Glomerular visceral epithelial cell (primary cell): ENCODE results near the gene CCDC3.

ENCODE experiments used
- DNase-seq: peaks from one replicate; pipeline ENCODE4 v3.0.0-alpha.2; 2016; ENCODE audit errors: extremely low spot score

Gene CCDC3

DNA sequence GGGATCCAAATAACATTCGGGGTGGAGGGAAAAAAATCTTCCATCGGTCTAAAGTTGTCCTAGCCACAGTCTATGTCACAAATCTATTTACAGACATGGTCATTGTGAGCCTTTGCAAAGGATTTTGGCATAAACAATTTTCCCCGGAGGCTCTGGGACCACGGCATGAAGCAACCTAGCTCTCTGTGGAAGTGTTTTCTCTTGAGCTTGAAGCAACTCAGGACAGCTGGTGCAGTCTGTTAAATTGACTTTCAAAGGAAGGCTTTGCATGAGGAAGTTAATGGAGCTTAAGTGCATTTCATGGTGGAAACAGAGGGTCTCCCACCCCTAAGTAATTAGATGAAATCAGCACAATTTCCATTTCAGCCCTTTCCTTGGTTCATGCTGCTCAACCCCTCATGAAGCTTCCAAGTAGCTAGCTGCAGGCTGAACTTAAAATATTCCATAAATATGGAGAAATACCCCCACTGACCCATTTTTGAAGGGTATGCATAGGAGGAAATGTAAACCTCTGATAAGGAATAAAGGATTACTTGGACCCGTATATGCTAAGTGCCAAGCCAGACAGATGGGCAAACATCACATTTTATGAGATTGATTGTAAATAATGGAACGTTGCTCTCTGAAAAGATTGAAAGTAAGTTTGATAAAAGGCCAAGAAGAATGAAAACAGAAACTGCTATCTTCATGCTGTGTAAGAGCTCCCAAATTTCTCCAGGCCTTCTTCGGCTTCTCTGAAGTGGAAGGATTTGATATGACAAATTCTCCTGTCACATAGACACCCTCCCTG is 39.9 kb downstream of the CCDC3 start:
- no peak for DNase-seq

DNA sequence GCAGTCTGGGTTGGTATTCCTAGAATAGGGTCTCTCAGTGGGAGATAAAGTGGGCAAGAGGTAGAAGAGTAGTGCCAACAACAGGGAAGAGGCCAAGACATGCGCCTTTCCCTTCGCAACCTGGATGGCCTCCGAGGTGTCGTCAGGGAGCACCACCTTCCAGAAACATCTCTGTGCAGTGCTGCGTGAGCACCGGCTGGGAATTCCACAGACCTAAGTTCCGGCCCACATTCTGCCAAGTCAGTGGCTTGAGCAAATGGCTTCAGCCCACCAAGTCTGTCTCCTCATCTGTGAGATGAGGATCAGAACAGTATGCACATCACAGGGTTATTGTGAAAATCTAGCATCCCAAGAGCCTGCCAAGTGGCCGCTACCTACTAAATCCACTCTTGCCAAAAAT is 40.6 kb downstream of the CCDC3 start:
- DNase-seq, result no peak

DNA sequence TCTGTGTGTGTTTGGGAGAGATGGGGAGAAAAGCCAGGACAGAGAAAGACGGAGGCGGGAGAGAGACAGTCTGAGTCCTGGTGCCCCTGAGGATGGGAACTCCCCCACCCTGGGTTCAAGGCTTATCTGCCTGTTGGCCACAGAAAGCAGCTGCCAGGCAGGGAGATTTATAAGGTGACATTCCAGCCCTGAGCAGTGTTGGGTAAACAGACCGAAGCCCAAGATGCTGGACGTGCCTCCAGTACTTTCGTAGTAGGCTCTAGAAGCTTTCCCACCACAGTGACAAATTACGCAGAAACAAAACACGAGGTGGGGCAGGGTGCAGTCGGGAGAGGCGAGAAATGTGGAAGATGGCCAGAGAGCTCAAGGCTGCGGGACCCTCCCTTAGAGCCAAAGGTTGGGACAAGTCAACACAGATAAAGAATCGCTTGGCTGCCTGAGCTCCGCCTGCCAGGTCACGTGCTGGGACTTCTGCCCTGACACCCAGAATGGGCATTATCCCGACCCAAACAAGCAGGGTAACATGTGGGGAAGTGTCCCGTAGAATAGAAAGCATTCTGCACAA is 41.1 kb downstream of the CCDC3 start:
- DNase-seq, result no peak

DNA sequence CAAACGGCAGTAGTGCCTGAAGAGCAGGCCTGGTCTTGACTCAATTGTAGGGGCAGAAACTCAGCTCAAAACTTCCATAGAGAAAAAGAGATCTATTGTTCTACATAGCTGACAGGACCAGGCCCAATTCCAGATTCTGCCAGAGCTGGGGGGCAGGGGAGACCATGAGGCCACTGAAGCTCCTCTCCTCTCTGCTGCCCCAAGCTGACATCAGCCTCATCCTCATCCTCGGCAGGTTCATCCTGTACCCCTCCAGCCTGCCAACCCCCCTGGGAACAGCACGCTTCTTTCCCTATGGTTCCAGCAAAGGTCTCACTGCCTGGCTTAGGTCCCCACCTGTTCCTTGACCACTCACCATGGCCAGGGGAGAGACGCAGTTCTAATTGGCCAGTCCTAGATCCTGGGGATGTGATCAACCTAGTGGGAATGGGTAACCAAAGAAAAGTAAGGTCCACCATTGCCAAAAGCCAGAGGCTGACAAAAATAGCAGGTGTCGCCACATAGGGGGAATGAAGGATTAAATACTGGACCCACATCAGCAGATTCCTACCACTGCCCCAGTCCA is 42.9 kb downstream of the CCDC3 start:
- no peak for DNase-seq

DNA sequence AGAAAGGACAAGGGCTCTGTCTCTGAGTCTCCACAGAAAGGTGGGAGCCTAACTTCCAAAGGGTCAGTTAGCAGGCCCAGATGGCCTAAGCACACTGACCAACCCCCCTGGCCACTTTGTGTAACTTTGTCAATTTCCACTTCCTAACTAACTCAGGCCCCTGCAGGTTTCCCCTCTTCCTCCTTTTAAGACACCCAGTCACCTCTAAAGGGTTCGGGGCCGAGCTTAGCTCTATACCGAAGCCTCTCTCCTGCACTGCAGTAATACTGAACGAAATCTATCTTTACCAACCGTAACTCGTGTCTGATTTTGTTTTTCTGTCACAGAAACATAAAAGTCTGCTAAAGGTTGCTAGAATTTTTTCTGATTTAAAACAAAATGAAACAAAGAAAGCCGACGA is 44.4 kb downstream of the CCDC3 start:
- no peak for DNase-seq

DNA sequence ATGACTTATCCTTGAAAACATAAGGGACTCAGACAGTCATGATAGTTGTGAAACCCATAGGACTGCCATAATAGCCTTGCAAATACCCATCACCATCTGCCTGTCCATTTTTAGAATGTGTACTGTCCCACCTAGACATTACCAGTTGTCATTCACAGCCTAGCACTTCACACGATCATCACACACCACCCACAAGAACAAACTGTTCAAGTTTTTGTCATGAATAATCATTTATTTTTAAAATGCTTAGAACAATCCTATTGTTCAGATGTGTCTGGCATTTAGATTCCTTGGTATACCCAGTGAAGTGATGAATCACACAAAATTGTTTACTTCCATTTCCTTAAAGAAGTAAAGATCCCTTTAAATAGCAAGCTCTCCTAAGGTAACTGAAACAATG is 46.6 kb downstream of the CCDC3 start:
- no peak for DNase-seq

DNA sequence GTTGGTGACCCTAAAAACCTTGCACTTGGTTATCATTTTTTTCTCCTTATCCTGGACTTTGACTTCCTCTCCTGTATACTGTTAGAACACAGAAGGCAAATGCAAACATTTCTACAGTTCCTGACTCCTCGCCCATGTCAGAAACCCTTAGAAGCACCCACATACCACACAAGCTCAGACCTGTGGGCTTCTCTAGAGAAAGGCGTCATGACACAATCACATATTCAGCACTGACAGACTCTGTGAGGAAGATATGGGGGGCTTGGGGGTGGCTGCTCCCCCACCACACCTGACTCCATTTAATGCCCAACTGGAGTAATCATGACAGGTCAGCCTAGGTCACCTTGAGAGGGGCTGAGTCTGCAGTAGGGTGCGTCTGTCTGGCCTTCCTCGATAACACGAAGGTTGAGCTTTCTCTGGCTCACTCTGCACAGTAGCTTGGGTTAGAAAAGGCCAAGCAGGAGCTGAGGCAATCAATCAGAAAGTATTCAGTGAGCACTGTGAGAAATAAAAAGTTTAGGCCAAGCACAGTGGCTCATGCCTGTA is 50.9 kb downstream of the CCDC3 start:
- no peak for DNase-seq

DNA sequence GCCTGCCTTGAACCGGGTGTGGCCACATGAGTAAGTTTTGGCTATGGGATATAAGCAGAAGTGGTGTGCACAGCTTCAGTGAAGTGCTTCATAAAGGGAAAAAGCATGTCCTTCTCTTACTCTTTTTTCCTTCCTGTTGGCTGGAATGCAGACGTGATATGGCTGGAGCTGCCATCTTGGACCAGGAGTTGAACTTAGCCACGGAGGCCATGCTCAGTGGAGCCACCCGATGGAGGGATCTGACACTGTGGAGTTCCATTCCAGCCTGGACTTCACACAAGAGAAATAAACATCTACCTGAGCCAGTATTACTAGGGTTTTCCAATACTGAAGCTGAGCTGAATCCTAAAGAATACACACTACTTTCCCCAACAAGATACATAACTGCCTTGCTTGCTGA is 52.3 kb downstream of the CCDC3 start:
- no peak for DNase-seq

DNA sequence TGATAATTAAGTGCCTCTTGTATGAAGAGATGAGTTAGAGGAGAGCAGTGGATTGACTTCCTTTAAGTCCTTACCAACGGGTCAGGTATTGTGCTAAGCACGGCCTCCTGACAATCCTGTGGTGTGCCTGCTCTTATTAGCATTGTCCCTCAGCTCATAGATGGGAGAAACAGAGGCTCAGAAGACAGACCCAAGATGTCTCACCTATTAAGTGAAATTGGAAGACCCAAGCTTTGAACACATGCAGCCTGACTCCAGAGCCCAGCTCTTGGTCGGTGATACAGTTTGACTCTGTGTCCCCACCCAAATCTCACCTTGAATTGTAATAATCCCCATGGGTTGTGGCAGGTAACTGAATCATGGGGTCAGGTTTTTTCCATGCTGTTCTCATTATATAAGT is 53.8 kb downstream of the CCDC3 start:
- DNase-seq, result no peak

DNA sequence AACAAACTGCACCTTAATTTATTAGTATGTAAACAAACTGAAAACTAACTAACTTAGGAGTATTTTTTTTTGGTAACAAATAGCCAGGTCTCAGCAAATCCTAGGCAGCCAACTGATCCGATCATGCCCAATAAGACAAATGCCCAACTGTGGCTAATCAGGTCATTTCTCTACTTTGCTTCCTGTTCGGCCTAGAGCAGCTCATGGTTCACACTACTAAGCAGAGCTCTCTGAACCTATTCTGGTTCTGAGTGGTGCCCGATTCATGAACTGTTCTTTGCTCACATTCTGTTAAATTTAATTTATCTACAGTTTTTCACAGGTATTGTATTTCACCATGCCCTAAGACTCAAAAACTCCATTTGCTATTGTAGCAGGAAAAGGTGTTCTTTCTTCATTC is 55.1 kb downstream of the CCDC3 start:
- DNase-seq, result no peak

DNA sequence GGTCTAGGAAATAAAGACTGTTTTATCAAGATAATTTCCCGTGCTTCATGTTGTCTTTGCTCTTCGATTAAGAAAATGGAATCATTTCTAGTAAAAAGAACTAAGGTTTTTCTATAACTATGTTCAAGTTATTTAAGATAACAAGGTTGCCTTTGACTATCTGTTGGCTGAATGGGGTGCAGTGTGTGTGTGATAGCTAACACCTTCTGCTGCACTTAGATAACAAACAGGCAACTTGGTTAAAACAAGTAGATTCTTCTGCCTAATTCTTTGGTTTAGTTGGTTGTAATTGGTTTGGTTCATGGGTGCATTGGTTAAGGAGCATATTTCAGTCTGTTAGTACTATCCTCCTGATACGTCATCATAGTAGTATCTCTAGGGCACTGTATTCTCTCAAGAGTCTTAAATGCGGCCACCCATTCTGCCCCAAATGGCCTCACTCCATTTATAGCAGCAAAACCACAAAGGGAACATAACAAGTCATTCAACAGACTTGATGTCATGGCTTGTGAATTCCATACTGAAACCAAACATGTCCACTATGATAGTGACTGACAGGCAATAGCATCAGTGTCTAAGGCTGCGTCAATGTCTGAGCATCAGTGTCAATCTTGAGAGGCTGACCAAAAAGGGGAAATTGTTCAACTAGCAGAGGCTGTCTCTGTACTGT is 55.7 kb downstream of the CCDC3 start:
- no peak for DNase-seq

DNA sequence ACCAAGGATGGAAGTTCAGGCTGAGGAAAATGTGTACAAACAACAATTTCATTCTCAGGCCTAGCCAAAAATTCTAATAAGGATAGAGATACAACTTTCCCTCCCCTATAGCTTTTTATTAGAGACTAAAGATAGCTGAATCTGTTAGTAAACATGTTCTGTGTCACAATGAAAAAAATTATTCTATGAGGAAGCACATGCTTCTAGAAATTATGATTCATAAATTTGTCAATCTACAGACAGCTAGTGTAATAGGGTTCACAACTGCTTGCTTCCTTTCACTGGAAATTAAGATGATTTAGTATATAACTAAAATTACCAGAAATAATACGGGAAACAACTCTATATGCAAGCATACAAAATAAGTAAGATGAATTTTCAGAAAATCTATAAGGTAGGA is 56.6 kb downstream of the CCDC3 start:
- no peak for DNase-seq

DNA sequence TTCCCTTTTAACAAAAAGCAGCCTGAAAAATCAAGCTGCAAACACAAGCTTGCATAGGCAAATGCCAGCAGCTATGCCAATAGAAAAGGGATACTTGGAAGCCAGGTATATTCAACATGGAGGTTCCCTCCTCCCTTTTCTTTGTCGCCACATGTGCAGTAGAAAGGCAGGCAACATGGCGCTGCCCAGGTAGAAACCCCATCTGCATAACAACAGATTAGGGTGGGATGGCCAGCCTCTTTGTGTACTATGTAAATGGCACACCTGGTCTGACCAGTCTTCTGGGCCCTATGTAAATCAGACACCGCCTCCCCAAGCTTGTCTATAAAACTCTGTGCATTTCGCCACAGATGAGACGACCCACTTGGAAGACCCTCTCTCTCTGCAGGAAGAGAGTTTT is 58.1 kb downstream of the CCDC3 start:
- no peak for DNase-seq

DNA sequence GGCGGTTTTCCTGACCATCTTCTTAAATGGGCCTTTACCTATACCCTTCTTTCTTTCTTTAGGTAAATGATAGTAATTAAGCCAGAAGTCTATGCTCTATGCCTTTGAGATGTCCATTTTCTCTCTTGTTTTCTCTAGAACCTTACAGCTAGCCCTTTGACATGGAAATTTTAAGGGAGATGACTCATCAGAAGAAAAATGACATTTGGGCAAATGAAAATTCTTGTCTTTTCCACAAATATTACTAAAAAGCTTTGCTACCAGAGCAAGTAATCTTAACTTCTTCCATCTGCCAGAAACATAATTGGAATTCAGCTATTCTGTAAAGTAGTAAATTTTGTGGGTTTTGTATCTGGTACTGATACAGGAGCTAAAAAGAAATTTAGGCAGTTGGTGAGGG is 59.5 kb downstream of the CCDC3 start:
- no peak for DNase-seq

DNA sequence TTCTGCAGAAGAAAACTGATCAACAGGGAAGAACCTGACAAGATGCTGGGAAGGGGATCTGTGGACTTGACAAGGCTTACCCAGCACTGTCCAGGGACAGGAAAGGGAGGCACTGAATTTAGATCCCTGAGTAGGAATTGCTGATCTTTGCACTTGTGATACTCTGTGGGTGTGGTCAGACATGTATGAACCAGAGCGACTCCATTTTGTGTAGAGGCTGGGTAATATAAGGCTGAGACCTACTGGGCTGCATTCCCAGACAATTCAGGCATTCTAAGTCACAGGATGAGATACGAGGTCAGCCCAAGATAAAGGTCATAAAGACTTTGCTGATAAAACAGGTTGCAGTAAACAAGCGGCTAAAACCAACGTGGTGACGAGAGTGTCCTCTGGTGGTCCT is 60.7 kb downstream of the CCDC3 start:
- DNase-seq, result no peak

DNA sequence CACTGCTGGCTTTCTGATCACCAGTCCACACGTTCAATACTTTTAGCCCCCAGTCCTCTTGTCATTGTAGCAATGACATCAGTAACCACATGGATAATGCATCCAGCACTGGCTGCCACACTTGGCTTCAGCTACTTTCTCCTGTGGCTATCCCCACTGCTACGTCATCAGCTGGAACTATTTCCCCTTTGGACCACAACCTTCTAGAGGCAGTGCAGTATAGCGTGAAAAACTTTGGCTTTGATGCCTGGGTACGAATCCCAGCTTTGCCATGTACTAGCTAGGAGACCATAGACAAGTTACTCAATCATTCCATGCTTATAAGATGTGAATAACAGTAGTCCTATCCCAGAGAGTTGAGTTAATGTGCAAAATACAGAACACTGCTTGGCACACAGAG is 63.2 kb downstream of the CCDC3 start:
- no peak for DNase-seq

DNA sequence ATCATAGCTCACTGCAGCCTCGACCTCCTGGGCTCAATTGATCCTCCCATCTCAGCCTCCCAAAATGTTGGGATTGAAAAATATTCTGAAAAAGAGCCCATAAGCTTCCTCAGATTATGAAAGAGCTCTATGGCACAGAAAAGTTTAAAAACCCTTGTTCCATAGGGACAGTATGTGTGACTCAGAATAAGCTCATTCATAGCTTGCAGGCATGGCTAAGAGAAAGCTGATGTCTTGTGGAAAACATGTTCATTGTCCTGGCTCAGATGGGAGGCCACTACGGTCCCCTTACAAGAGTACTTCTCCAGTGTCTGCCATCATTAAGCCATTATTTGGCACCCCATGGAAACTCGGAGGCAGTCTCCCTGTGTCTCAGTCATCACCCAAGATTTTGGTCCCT is 64.0 kb downstream of the CCDC3 start:
- DNase-seq, result no peak

DNA sequence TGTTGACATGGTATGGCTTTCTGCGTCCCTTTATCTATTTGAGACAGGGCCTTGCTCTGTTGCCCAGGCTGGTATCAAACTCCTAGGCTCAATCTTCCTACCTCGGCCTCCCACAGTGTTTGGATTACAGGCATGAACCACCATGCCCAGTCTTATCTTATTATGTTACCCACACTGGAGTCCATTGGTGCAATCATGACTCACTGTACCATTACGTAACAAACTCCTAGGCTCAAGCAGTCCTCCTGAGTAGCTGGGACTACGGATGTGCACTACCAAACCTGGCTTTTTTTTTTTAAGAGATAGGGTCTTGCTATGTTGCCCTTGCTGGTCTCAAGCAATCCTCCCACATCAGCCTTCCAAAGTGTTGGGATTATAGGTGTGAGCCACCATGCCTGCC is 66.7 kb downstream of the CCDC3 start:
- DNase-seq, result peak; percentile 8

DNA sequence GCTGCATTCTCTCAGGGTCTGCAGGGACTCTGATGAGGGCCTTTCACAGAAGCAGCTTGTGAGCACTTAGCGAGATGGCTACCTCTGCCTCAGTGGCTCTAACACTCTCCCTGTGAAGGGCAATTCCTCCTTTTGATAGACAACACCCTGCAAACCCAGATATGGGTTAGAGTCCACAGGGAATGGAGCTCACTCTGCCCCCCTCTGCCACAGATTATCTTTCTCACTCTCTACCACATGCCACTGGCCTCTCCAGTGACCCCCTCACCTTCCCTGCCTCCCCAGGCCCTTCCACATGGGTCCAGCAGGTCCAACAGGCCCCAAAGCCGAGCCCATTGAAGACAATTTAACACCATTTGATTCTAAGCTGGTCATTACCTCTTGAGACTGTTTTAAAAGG is 72.1 kb downstream of the CCDC3 start:
- DNase-seq, result no peak

DNA sequence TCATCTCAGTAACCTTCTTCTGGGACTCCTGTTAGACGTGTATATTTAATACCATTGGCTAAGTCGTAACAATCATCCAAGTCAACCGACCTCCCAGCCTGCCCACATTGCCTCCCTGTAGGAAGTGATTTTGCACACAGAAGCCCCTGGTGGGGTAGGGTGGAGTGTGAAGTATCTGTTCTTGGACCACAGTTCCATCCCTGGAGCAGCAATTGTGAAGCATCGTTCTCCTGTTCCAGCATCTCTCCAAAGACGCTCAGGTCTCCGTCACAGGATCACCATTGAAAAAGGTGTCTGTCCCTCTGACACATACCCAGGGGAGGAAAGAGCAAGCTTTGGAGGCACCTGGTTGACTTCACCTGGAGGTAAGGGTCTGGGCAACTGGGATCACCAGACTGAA is 72.9 kb downstream of the CCDC3 start:
- DNase-seq, result no peak

DNA sequence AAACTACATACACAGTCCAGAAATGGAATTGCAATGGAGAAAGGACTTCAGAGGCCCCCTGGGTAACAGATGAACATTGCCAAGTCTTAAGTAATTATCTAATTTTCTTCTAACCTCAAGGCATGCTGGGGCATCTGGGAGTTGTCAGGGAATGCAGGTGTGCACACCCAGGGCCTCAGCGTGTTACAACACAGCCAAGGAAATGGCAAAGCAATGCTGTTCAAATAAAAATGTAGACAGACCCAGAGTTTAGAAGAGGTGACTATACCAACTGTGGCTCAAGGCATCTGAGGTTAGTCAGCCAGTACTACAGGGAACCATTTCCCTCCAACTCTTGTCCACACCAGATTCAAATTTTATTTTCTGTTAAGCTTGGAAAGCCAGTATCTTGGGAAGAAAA is 73.6 kb downstream of the CCDC3 start:
- DNase-seq, result no peak

DNA sequence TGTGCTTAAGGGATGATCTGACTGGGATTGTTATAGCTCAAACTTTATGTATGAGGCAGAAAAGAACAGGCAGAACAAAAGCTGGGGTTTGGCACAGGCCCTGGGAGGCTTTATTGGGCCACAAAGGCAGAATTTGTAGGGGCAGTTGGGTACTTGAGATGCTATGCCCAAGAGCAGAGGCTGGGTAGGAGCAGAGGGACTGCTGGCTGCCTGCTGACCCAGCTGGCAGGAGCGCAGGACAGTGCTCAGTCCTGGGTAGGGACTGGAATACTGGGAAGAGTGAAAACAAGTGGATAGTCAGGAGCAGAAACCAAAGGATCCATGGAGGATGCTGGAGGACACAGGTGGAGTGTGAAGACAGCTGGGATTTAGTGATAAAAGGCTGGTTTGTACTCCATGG is 75.7 kb downstream of the CCDC3 start:
- DNase-seq, result no peak

DNA sequence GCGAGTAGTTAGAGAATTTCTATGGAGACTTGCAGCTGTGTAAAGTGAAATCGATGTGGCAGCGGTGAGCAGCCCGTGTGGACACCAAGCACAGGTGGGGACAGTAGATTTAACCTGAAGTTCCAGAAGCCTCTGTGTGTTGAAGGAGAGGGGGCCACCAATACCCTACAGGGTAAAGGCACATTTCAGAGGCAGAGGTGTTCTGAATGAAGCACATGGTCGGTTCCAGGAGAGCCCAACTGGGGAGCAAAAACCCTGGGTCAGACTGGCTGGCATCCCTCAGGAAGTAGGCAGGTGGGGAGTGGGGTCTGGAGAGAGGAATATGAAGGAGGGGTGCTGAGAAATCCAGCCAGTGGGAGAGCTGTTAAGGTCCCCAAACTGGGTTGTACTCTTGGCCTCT is 76.6 kb downstream of the CCDC3 start:
- DNase-seq, result no peak
